ENCODE measurements around the gene LPAR3.
A peak's percentile ranks its signal among the peaks of the same experiment; 100 is the strongest.

Gene LPAR3

DNA sequence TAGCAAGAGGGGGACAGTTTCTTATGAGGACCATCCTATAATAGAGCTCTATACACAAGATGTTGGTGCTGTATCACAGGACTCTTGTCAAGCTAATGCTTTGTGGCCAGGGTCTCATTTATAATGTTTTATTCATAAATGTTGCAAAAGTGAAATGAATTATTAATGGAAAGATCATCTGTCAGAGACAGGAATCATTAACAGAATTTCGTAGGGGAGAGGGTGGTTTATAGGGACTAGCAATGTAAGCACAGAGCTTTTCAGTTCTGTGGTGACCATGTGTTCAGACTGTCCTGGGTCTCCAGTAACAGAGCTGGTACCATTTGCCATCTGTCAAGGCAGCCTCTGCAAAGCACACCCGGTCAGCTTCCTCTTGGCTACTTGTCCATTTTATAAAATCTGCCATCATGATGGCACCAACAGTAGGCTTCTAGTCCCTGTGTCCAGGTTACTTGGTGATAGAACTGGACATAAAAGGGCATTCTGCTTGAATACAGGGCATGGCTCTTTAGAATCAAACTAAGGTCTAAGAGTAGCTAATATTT lies 36.2 kb downstream of the LPAR3 start (continued):
- TF ChIP-seq, protein P1, sequence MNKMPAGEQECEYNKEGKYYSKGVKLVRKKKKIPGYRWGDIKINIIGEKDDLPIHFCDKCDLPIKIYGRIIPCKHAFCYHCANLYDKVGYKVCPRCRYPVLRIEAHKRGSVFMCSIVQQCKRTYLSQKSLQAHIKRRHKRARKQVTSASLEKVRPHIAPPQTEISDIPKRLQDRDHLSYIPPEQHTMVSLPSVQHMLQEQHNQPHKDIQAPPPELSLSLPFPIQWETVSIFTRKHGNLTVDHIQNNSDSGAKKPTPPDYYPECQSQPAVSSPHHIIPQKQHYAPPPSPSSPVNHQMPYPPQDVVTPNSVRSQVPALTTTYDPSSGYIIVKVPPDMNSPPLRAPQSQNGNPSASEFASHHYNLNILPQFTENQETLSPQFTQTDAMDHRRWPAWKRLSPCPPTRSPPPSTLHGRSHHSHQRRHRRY (tag by site-specific recombination; IDR thresholded peaks at IDR 0.05): no peak
- TF ChIP-seq ZNF112 (tag by site-specific recombination; IDR thresholded peaks at IDR 0.05) (no peak), KLF16 (tag by site-specific recombination; IDR thresholded peaks at IDR 0.05) (no peak)

DNA sequence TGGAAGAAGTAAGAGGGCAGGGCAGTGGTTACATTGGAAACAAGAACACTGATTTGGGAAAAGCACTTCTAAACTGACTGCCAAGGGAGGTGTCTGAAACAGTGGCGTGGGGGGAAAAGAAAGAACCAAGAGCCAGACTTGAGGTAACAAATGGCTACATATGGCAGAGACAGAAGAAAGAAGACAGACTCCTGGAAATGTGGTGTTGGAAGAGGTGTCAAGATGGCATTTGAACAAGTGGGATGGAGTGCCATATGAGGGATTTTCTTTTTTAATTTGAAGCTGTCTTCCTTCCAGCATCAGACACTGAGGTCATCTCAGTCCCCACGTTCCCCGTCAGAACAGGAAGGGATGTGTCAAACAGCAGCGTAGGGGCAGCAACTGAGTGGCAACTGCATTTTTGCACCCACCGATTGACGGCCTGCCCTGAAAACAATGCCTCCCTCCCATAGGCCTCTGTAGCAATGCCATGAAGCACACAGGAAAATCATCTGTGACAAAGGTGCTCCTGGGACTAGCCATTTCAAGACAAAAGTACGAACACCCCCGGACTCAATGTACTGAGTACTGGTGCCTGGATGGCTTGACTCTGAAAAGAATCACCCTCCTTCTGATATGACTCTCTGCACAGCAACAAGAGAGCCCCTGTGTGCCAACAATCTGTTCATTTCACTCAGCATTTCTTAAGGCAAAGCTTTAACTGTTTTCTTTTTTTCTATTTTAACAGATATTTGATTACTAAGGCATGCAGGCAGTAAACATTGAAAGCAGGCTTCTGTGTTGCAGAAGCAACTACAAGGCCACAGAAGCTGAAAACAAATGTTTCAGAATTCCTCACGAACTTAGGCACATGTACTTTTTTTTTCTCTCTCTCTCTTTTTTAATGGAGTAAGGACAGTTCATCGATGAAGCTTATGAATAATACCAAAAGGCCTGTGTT lies 37.0 kb downstream of the LPAR3 start:
- ChIA-PET POLR2A (no interaction called here), CTCF (interaction anchor here (0.7 to 1.7 kb wide), 2 partner anchors 74 to 88 kb away, joined by 3 to 5 read pairs; no protein-coding TSS in a partner anchor)
- no peaks in the 10 kb centered on the region for H3K36me3 ChIP-seq (ENCODE audit: control insufficient read depth in 2 of 2, insufficient read depth in 1 of 2, low read length in 2 of 2)

GRCh38 chr1:84855168-84855567 lies 37.8 kb downstream of the LPAR3 start:
- Histone ChIP-seq H3K36me3 (ENCODE audit: control insufficient read depth in 2 of 2, insufficient read depth in 1 of 2, low read length in 2 of 2) (no peaks in the 10 kb centered on the region), H3K9me3 (ENCODE audit: control insufficient read depth, insufficient read depth, low read depth, low read length) (no peaks in the 10 kb centered on the region), H3K4me3 (ENCODE audit: low read depth, low read length) (no peak overlapping the region), H3K4me1 (ENCODE audit: control insufficient read depth, insufficient read depth, low read length) (no peaks in the 10 kb centered on the region), H3K27ac (ENCODE audit: extremely low read depth, low read depth, low read length) (no peak overlapping the region)
- POLR2A ChIA-PET: no interaction called here
- CTCF ChIA-PET: interaction anchor here (0.7 kb wide), 1 partner anchor 89 kb away, joined by 3 read pairs; no protein-coding TSS in a partner anchor
- TF ChIP-seq ZSCAN30 (tag by site-specific recombination; IDR thresholded peaks at IDR 0.05): no peak
- TF ChIP-seq ZNF426 (tag by site-specific recombination; IDR thresholded peaks at IDR 0.05): no peak
- TF ChIP-seq ZNF830 (tag by site-specific recombination; IDR thresholded peaks at IDR 0.05; ENCODE audit: low read depth): no peak
- TF ChIP-seq ZNF391 (tag by site-specific recombination; IDR thresholded peaks at IDR 0.05; ENCODE audit: borderline replicate concordance, low read depth): no peak
- TF ChIP-seq GLI4 (tag by site-specific recombination; IDR thresholded peaks at IDR 0.05): no peak
- TF ChIP-seq BCL11A (tag by site-specific recombination; IDR thresholded peaks at IDR 0.05; ENCODE audit: low read depth): no peak
- no peak for TF ChIP-seq ZNF639 (tag by site-specific recombination; IDR thresholded peaks at IDR 0.05)
- TF ChIP-seq ZNF623 (tag by site-specific recombination; IDR thresholded peaks at IDR 0.05): no peak
- no peak for TF ChIP-seq ZNF664 (tag by site-specific recombination; IDR thresholded peaks at IDR 0.05)
- TF ChIP-seq ZFP69B (tag by site-specific recombination; IDR thresholded peaks at IDR 0.05): no peak
- no peak for TF ChIP-seq ZNF571 (tag by site-specific recombination; IDR thresholded peaks at IDR 0.05)
- TF ChIP-seq ZNF24 (tag by site-specific recombination; IDR thresholded peaks at IDR 0.05): no peak
- TF ChIP-seq TRIM28 (IDR thresholded peaks at IDR 0.05; ENCODE audit: borderline replicate concordance, low read length): no peak
- no peak for TF ChIP-seq ZNF114 (tag by site-specific recombination; IDR thresholded peaks at IDR 0.05)

More for the DNA sequence above, 37.0 kb downstream of the LPAR3 start:
- Histone ChIP-seq H3K9me3 (ENCODE audit: control insufficient read depth, insufficient read depth, low read depth, low read length) (no peaks in the 10 kb centered on the region), H3K4me3 (ENCODE audit: low read depth, low read length) (no peak overlapping the region), H3K4me1 (ENCODE audit: control insufficient read depth, insufficient read depth, low read length) (no peaks in the 10 kb centered on the region), H3K27ac (ENCODE audit: extremely low read depth, low read depth, low read length) (no peak overlapping the region)
- TF ChIP-seq ZNF121 (tag by site-specific recombination; IDR thresholded peaks at IDR 0.05): no peak
- TF ChIP-seq, protein P2, sequence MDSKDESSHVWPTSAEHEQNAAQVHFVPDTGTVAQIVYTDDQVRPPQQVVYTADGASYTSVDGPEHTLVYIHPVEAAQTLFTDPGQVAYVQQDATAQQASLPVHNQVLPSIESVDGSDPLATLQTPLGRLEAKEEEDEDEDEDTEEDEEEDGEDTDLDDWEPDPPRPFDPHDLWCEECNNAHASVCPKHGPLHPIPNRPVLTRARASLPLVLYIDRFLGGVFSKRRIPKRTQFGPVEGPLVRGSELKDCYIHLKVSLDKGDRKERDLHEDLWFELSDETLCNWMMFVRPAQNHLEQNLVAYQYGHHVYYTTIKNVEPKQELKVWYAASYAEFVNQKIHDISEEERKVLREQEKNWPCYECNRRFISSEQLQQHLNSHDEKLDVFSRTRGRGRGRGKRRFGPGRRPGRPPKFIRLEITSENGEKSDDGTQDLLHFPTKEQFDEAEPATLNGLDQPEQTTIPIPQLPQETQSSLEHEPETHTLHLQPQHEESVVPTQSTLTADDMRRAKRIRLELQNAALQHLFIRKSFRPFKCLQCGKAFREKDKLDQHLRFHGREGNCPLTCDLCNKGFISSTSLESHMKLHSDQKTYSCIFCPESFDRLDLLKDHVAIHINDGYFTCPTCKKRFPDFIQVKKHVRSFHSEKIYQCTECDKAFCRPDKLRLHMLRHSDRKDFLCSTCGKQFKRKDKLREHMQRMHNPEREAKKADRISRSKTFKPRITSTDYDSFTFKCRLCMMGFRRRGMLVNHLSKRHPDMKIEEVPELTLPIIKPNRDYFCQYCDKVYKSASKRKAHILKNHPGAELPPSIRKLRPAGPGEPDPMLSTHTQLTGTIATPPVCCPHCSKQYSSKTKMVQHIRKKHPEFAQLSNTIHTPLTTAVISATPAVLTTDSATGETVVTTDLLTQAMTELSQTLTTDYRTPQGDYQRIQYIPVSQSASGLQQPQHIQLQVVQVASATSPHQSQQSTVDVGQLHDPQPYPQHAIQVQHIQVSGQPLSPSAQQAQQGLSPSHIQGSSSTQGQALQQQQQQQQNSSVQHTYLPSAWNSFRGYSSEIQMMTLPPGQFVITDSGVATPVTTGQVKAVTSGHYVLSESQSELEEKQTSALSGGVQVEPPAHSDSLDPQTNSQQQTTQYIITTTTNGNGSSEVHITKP (tag by site-specific recombination; IDR thresholded peaks at IDR 0.05): 0 out of 2 replicates have a peak, but pooled peaks have one; percentile 16
